Hepatocyte (in vitro differentiated cells): ENCODE data around the gene SHISAL2A. TPM values are rescaled to one million over a fixed set of nuclear protein-coding genes. Genes with fewer than 3 reads are reported as not detected.

Experiments used
- DNase-seq: peaks from one replicate; pipeline ENCODE4 v3.0.0-alpha.2; 2016; ENCODE audit warnings: low spot score
- H2AFZ ChIP-seq: fragments of 200-600 bp; sonication (generic); 2 replicates; pipeline ENCODE4 v1.6.0; 2016; ENCODE audit warnings: antibody characterized with exemption, mild to moderate bottlenecking
- H3K27ac ChIP-seq: fragments of 200-600 bp; sonication (generic); 2 replicates; pipeline ENCODE4 v1.5.1; 2016; ENCODE audit warnings: mild to moderate bottlenecking
- H3K27me3 ChIP-seq: fragments of 200-600 bp; sonication (generic); 2 replicates; pipeline ENCODE4 v1.6.1; 2016
- H3K36me3 ChIP-seq: fragments of 200-600 bp; sonication (generic); replicated peaks from 2 replicates; pipeline ENCODE4 v1.5.1; 2016; ENCODE audit warnings: low read depth; ENCODE audit not compliant: insufficient read depth
- H3K4me1 ChIP-seq: fragments of 200-600 bp; sonication (generic); 2 replicates; pipeline ENCODE4 v1.5.1; 2016; ENCODE audit warnings: mild to moderate bottlenecking, moderate library complexity; ENCODE audit not compliant: insufficient read depth
- H3K4me2 ChIP-seq: fragments of 200-600 bp; sonication (generic); 2 replicates; pipeline ENCODE4 v1.6.0; 2016
- H3K4me3 ChIP-seq: fragments of 200-600 bp; sonication (generic); 2 replicates; pipeline ENCODE4 v1.5.1; 2016; ENCODE audit warnings: mild to moderate bottlenecking
- H3K79me2 ChIP-seq: fragments of 200-600 bp; sonication (generic); 2 replicates; pipeline ENCODE4 v1.6.0; 2017; ENCODE audit warnings: mild to moderate bottlenecking
- H3K9me2 ChIP-seq: fragments of 200-600 bp; sonication (generic); replicated peaks from 2 replicates; pipeline ENCODE4 v1.6.0; 2017; ENCODE audit warnings: mild to moderate bottlenecking; ENCODE audit not compliant: insufficient read depth
- H3K9me3 ChIP-seq: fragments of 200-600 bp; sonication (generic); 2 replicates; pipeline ENCODE4 v1.5.1; 2016; ENCODE audit warnings: low read depth, mild to moderate bottlenecking
- H4K20me1 ChIP-seq: fragments of 200-600 bp; sonication (generic); 2 replicates; pipeline ENCODE4 v1.6.0; 2016; ENCODE audit warnings: mild to moderate bottlenecking; ENCODE audit not compliant: insufficient read depth, poor library complexity, severe bottlenecking
- EZH2 ChIP-seq: fragments of 200-600 bp; sonication (generic); IDR thresholded peaks from 2 replicates; pipeline ENCODE4 v1.6.1; 2016; ENCODE audit warnings: antibody characterized with exemption, mild to moderate bottlenecking, borderline replicate concordance
- EZH2phosphoT487 ChIP-seq: fragments of 200-600 bp; sonication (generic); IDR thresholded peaks from one replicate; pipeline ENCODE4 v1.6.1; 2018; ENCODE audit warnings: antibody characterized with exemption, mild to moderate bottlenecking, low read depth, moderate library complexity; ENCODE audit not compliant: unreplicated experiment, severe bottlenecking
- WGBS: methylation state at CpG from one replicate; pipeline ENCODE4 v1.1.6; 2016; ENCODE audit warnings: low lambda C conversion rate; ENCODE audit errors: missing lambda C conversion rate; 5-methylcytosine and 5-hydroxymethylcytosine counted together
- polyA plus RNA-seq: library from polyadenylated mRNA; unstranded; fragments of >200 nt; fragmentation: Nextera tagmentation; extraction: Ambion mirVana; gene quantifications from 2 replicates; pipeline ENCODE4 v1.2.1, GENCODE V29; 2016
- total RNA-seq: library from RNA; depleted of rRNA; stranded (reverse); fragments of >200 nt; gene quantifications from 2 replicates; pipeline ENCODE4 v1.2.3, GENCODE V29; 2014
- TF ChIP-seq, protein P1 (sequence below): fragments of 200-600 bp; sonication (generic); IDR thresholded peaks from 2 replicates; pipeline ENCODE4 v1.5.1; 2016; ENCODE audit warnings: antibody characterized with exemption, mild to moderate bottlenecking; ENCODE audit not compliant: poor library complexity

SHISAL2A gene
- total and polyA plus RNA-seq, 2 experiments from 2014 or later, result 0.47 to 0.89 TPM

DNA sequence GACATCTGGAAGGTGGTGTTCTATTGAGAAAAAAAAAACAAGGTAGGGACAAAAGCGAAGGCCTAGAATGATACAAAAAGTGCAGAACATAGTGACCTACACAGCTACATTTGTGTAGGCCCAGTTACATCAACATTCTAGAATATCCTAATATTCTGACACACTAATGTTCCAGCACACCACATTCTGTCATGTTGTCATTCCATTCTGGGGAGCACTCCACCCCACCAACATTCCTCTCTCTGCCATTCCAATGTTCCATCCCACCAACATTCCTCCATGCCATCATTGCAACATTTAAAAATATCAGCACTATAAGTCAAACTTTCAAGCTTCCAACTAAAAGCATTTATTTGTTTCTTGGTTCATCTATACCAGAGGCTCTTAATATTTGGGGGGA lies 36.7 kb downstream of the SHISAL2A start:
- H3K27ac ChIP-seq, result no peak overlapping the region
- TF ChIP-seq, protein P1, sequence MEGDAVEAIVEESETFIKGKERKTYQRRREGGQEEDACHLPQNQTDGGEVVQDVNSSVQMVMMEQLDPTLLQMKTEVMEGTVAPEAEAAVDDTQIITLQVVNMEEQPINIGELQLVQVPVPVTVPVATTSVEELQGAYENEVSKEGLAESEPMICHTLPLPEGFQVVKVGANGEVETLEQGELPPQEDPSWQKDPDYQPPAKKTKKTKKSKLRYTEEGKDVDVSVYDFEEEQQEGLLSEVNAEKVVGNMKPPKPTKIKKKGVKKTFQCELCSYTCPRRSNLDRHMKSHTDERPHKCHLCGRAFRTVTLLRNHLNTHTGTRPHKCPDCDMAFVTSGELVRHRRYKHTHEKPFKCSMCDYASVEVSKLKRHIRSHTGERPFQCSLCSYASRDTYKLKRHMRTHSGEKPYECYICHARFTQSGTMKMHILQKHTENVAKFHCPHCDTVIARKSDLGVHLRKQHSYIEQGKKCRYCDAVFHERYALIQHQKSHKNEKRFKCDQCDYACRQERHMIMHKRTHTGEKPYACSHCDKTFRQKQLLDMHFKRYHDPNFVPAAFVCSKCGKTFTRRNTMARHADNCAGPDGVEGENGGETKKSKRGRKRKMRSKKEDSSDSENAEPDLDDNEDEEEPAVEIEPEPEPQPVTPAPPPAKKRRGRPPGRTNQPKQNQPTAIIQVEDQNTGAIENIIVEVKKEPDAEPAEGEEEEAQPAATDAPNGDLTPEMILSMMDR, result no peak
- TF ChIP-seq EZH2phosphoT487, result no peak
- no peak for TF ChIP-seq EZH2
- no peak overlapping the region for H3K4me3 ChIP-seq
- no peaks in the 10 kb centered on the region for H4K20me1 ChIP-seq
- H3K9me3 ChIP-seq, result no peaks in the 10 kb centered on the region
- H3K79me2 ChIP-seq, result no peaks in the 10 kb centered on the region
- no peak overlapping the region for H3K4me2 ChIP-seq
- H3K9me2 ChIP-seq, result no peaks in the 10 kb centered on the region
- peaks cover 15% of the 10 kb centered on the region for H3K4me1 ChIP-seq
- no peaks in the 10 kb centered on the region for H3K36me3 ChIP-seq
- WGBS, result 100% methylated on average over 1 of the region's 1 CpG
- no peaks in the 10 kb centered on the region for H3K27me3 ChIP-seq
- DNase-seq, result no peak
- no peak overlapping the region for H2AFZ ChIP-seq

DNA sequence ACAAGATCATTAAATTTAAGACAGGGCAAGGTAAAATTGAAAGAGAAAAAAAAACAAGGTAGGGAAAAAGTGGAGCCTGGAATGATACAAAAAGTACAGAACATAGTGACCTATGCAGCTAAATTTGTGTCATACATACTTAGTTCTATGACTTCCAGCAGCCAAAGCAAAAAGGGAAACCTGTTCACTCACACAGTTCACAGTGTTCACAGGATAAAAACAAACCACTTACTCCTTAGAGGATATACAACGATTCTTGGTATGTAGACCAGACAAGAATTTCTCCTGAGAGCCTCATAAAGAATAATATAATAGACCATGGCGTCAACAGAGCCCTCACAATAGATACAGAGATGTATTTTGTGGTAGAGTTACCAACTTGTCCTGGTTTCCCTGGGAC lies 37.6 kb downstream of the SHISAL2A start:
- no peaks in the 10 kb centered on the region for H3K79me2 ChIP-seq
- no peaks in the 10 kb centered on the region for H3K9me3 ChIP-seq
- H2AFZ ChIP-seq, result no peak overlapping the region
- H3K27ac ChIP-seq, result no peak overlapping the region
- DNase-seq, result no peak
- TF ChIP-seq, protein P1, result no peak
- TF ChIP-seq EZH2, result no peak
- TF ChIP-seq EZH2phosphoT487, result no peak
- 83% methylated on average over 2 of the region's 2 CpGs for WGBS
- no peaks in the 10 kb centered on the region for H3K27me3 ChIP-seq
- no peaks in the 10 kb centered on the region for H4K20me1 ChIP-seq
- no peaks in the 10 kb centered on the region for H3K36me3 ChIP-seq
- H3K4me2 ChIP-seq, result no peak overlapping the region
- H3K4me3 ChIP-seq, result no peak overlapping the region
- H3K4me1 ChIP-seq, result peaks cover 9% of the 10 kb centered on the region
- no peaks in the 10 kb centered on the region for H3K9me2 ChIP-seq

DNA sequence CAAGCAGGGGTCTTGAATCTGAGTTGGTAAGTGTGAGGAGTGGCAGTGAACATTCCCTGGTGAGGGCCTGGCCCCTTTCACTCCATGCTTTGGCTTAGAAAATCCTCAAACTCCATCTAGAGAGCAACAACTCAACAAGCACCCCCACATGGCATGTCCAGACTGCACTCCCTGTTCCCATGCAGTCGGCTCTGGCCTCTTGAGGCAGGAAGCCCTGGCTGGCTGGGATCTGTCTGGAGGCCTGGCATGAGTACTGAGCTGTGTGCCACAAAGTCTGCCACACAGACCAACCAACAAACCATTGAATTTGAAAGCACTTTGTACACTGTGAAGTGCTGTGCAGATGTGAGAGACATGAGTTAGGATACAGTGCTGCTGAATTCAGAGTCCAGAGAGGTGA lies 40.0 kb downstream of the SHISAL2A start:
- Histone ChIP-seq H3K4me2 (no peak overlapping the region), H3K27ac (no peak overlapping the region), H3K79me2 (no peaks in the 10 kb centered on the region), H3K4me3 (no peak overlapping the region), H3K27me3 (no peaks in the 10 kb centered on the region), H3K36me3 (no peaks in the 10 kb centered on the region), H3K9me3 (no peaks in the 10 kb centered on the region), H3K4me1 (peaks cover 9% of the 10 kb centered on the region), H2AFZ (no peak overlapping the region), H4K20me1 (no peaks in the 10 kb centered on the region), H3K9me2 (no peaks in the 10 kb centered on the region)
- no peak for DNase-seq
- TF ChIP-seq, protein P1, result no peak
- TF ChIP-seq EZH2phosphoT487, result no peak
- TF ChIP-seq EZH2, result no peak
- WGBS, result 53% methylated on average over 1 of the region's 1 CpG

GRCh38 chr1:52673513-52673912 lies 40.5 kb downstream of the SHISAL2A start:
- Histone ChIP-seq H3K9me3 (no peaks in the 10 kb centered on the region), H3K27me3 (no peaks in the 10 kb centered on the region), H3K4me1 (peaks cover 9% of the 10 kb centered on the region), H3K9me2 (no peaks in the 10 kb centered on the region), H3K79me2 (no peaks in the 10 kb centered on the region), H4K20me1 (no peaks in the 10 kb centered on the region), H3K36me3 (no peaks in the 10 kb centered on the region), H3K4me3 (no peak overlapping the region), H3K27ac (no peak overlapping the region), H2AFZ (no peak overlapping the region), H3K4me2 (no peak overlapping the region)
- TF ChIP-seq EZH2 (no peak), EZH2phosphoT487 (no peak)
- TF ChIP-seq, protein P1, result no peak
- WGBS, result 95% methylated on average over 4 of the region's 4 CpGs
- DNase-seq, result no peak
